Adrenal gland (tissue), 5 donors: ENCODE data around the gene OR9A2.

ENCODE experiments used
- POLR2A ChIP-seq, 2 donors: fragments of 450-650 bp; IDR thresholded peaks; one replicate each; pipeline ENCODE4 v1.6.1; 2017; ENCODE audit warnings: antibody characterized with exemption in 2 of 2, mild to moderate bottlenecking in 2 of 2, moderate library complexity in 1 of 2
- TF ChIP-seq, protein P1 (sequence below), 6 experiments: fragments of 450-650 bp in 4 of 6; fragments of 200-600 bp in 2 of 6; sonication (generic) in 1 of 6; IDR thresholded peaks; 1 replicate in 5 of 6; 2 replicates in 1 of 6; pipeline versions ENCODE4 v1.5.1 to v1.8.0; 2016 to 2021; ENCODE audit warnings: antibody characterized with exemption in 6 of 6, mild to moderate bottlenecking in 2 of 6, moderate library complexity in 1 of 6
- donor health status: DM: no; HTN: no; CAD: no.

DNA sequence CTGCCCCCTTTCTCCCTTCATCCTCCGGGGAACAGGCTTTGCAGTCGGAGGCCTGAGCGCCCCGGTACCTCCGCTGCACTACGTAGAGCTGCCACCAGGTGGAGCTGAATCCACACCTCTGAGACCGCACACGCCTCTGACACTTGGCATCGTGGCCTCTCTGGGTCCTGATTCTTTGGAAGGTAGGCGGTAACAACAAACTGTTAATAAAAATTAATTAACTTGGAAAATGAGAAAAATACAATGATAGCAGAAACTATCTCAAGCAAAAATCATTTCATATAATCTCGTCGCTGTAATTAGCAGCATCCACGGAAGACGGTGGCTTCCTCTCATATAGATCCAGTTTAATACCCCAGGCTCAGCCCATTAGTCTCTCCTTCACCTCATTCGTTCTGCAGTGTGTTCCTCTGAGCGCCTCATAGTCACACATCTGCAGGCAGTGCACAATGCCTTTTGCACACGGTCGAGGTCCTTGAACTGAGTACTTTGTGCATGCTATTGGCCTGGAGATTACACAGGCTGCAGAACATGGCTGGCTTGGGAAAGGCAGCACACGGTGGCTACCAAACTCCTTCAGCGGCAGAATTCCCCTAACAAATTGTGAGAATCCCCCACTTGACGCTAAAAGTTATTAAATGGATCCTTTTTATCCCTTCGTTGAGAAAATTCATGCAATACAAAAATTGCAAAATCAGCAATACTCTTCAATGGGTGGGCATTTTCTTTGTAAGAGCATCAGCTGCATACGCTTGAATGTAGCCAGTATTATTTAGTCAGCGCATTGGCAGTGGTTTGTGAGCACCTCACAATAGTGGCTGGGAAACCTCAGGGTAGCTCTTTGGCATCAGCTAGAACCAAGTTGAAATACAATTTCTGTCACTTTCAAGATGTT is 18.7 kb downstream of the OR9A2 start:
- TF ChIP-seq, protein P1, sequence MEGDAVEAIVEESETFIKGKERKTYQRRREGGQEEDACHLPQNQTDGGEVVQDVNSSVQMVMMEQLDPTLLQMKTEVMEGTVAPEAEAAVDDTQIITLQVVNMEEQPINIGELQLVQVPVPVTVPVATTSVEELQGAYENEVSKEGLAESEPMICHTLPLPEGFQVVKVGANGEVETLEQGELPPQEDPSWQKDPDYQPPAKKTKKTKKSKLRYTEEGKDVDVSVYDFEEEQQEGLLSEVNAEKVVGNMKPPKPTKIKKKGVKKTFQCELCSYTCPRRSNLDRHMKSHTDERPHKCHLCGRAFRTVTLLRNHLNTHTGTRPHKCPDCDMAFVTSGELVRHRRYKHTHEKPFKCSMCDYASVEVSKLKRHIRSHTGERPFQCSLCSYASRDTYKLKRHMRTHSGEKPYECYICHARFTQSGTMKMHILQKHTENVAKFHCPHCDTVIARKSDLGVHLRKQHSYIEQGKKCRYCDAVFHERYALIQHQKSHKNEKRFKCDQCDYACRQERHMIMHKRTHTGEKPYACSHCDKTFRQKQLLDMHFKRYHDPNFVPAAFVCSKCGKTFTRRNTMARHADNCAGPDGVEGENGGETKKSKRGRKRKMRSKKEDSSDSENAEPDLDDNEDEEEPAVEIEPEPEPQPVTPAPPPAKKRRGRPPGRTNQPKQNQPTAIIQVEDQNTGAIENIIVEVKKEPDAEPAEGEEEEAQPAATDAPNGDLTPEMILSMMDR (IDR thresholded peaks at IDR 0.05): peak; percentile 88 to 97 (median 94)
- TF ChIP-seq POLR2A (IDR thresholded peaks at IDR 0.05): no peak
